Measurements from ENCODE around the gene PRR5.

DNA sequence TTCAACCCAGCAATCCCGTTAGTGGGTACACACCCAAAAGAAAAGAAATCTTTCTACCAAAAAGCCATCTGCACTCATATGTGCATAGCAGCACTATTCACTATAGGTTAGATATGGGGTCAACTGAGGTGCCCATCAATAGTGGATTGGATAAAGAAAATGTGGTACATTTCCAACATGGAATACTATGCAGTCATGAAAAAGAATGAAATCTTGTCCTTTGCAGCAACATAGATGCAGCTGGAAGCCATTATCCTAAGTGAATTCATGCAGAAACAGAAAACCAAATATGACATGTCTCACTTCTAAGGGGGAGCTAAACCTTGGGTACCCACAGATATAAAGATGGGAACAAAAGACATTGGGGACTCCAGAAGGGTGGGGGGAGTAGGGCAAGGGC, 48.5 kb downstream of the PRR5 start:
- TF ChIP-seq POLR2AphosphoS5 (IDR thresholded peaks at IDR 0.05; ENCODE audit: low read depth, low read length): no peak
- TF ChIP-seq TAF1 (IDR thresholded peaks at IDR 0.05; ENCODE audit: borderline replicate concordance, insufficient read depth, low read length): no peak
- TF ChIP-seq, protein P1, sequence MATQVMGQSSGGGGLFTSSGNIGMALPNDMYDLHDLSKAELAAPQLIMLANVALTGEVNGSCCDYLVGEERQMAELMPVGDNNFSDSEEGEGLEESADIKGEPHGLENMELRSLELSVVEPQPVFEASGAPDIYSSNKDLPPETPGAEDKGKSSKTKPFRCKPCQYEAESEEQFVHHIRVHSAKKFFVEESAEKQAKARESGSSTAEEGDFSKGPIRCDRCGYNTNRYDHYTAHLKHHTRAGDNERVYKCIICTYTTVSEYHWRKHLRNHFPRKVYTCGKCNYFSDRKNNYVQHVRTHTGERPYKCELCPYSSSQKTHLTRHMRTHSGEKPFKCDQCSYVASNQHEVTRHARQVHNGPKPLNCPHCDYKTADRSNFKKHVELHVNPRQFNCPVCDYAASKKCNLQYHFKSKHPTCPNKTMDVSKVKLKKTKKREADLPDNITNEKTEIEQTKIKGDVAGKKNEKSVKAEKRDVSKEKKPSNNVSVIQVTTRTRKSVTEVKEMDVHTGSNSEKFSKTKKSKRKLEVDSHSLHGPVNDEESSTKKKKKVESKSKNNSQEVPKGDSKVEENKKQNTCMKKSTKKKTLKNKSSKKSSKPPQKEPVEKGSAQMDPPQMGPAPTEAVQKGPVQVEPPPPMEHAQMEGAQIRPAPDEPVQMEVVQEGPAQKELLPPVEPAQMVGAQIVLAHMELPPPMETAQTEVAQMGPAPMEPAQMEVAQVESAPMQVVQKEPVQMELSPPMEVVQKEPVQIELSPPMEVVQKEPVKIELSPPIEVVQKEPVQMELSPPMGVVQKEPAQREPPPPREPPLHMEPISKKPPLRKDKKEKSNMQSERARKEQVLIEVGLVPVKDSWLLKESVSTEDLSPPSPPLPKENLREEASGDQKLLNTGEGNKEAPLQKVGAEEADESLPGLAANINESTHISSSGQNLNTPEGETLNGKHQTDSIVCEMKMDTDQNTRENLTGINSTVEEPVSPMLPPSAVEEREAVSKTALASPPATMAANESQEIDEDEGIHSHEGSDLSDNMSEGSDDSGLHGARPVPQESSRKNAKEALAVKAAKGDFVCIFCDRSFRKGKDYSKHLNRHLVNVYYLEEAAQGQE (IDR thresholded peaks at IDR 0.05; ENCODE audit: insufficient read depth in 1 of 2, low read depth in 2 of 2, low read length in 2 of 2): no peak
